Sciatic nerve (tissue), 2 donors: ENCODE results near the gene KCNJ1. TPM values are rescaled to one million over a fixed set of nuclear protein-coding genes. Genes with fewer than 3 reads are reported as not detected.

ENCODE experiments used
- ATAC-seq: fragments of 200-7000 bp; cut with Tn5 transposase; one replicate; pipeline ENCODE4 v1.9.1; 2020; ENCODE audit warnings: mild to moderate bottlenecking, moderate library complexity
- DNase-seq: peaks from one replicate; pipeline ENCODE4 v3.0.0-alpha.2; 2020; ENCODE audit warnings: low spot score
- intact Hi-C: fragments of 100-400 bp; cut with DNase I; formaldehyde crosslinking; loops from one replicate; pipeline ENCODE4 v1.14.2; 2022
- total RNA-seq: library from RNA; stranded (reverse); fragmentation: NEBNext Ultra II Directional; extraction: Animal tissue kit (Norgen Biotek cat#: 25700); gene quantifications from one replicate; pipeline ENCODE4 v1.2.1, GENCODE V29; 2021
- donor health status: DM: no; HTN: no; CAD: no.
- donor health status: DM: no; HTN: no; CAD: no.

The KCNJ1 gene
- total RNA-seq, 1 donor from 2014 or later, result 0.13 TPM

DNA sequence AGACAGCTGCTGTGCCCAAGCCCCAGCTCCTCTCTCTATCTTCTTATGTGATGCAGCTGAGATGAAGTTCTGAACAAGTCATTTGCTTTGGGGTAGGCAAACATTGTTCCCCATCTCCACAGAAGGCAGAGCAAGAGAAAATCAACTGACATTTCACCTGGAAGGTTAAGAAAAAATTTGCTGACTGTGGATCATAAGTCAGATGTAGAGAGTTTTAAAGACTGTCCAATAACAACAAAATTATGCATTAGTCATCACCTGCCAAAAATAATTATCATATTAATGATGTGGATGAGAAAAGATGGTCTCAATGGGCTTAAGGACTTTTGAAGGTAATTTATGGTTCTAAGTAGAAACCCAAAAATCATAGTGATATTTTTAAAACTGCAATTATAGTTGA, 59.2 kb downstream of the KCNJ1 start:
- intact Hi-C loops, result no loop called here

DNA sequence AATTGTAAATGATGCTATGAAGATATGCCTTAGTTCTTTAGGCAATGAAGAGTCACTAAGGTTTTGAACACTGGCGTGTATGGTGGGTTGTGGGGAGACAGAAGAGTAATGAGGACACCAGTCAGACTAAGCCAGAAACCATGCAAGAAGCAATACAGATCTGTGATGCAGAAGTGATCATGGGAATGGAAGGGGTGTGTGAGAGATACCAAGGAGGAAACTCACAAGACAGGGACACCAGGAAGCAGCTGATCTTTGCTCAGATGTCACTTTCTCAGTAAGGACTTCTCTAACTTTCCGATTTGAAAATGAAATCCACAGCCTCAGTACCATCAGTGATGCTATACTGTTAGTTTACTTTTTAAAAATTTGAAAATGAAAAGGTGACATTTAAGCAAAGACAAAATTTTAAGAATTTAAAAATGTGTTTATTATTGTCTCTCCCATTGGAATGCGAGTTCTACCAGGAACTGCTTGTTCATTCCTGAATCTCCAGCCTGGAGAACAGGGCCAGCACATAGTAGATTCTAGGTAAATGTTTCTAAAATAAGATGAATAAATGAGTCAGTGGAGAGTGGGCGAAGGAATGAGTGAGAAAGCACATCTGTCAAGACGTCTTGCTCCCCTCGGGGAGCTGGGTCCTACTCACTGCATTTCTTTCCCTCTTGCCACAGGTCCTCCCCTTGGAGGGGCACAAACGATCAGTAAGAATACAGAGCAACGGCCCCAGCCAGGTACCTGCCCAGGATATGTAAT, 60.4 kb downstream of the KCNJ1 start:
- intact Hi-C loops, result no loop called here
- no peak for ATAC-seq
- DNase-seq, result no peak

More for the DNA sequence above, 59.2 kb downstream of the KCNJ1 start:
- DNase-seq, result no peak
- ATAC-seq, result no peak

GRCh38 chr11:128804481-128804880, 62.6 kb downstream of the KCNJ1 start:
- ATAC-seq (no peak), DNase-seq (no peak)
- intact Hi-C loops, result no loop called here

DNA sequence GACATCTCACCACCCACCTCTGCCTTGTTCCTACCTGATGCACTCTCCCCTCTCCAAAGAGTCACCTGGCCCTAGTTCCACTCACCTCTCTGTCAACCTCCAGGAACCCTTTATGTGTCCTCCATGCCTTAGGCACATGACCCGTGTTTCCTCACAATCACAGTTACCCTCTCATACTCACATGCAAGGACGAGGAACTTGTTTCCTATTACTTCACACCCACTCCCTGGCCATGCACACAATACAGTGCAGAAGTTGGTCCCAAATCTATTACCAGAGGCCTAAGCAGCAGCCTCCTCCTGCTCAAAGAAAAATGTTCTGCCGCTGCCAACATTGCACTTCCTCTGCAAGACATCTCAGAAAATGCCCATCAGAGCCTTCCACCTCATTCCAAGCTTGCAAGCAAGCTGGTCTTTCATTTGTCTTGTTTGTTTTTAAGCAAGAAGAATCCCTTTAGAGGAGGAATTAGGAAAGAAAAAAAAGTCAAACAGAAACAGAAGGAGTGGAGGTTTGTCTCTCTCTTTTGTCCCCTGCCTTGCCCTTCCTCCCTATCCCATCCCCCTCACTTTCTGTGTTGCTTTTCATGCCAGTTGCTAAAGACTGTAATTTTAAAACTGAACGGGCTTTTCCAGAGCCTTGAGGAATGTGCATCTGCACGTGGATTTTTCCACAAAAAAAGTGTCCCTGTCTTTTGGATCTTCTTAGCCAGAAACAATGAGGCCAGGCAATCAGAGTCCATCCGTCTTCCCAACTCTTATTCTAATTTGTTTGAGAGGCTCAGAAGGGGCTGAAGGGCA, 63.4 kb downstream of the KCNJ1 start:
- DNase-seq (no peak), ATAC-seq (no peak)
- intact Hi-C loops, result no loop called here

DNA sequence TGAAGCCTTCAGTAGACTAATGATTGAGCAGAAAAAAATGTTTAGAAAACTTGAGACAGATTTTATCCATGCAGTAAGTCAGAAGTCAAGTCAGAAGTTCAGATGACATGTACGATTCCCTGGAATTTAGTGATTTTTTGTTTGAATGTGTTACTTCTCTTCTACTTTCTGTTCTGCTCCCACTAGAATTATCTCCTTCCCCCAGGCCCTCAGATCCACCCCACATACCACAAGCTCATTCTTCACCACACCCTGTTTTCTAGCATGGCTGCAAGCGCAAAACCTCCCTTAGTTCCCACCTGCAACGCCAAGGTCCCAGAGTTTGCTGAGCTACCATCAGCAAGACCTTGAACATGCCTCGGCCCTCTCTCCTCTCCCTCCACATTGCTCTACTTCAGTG, 64.1 kb downstream of the KCNJ1 start:
- intact Hi-C loops, result no loop called here
- DNase-seq (no peak), ATAC-seq (no peak)

- peak; percentile 38 for ATAC-seq
- no peak for DNase-seq
- intact Hi-C loops, result no loop called here
These were observed 64.6 kb downstream of the KCNJ1 start for GRCh38 chr11:128802358-128802981.

GRCh38 chr11:128800871-128801417, 66.2 kb downstream of the KCNJ1 start:
- ATAC-seq (no peak), DNase-seq (no peak)
- intact Hi-C loops, result no loop called here

- ATAC-seq, result no peak
- no peak for DNase-seq
- intact Hi-C loops, result no loop called here
These were observed 70.8 kb downstream of the KCNJ1 start for GRCh38 chr11:128796270-128796669.

GRCh38 chr11:128790196-128790595, 76.9 kb downstream of the KCNJ1 start:
- intact Hi-C loops, result no loop called here
- ATAC-seq (peak; percentile 94), DNase-seq (peak; percentile 84)

DNA sequence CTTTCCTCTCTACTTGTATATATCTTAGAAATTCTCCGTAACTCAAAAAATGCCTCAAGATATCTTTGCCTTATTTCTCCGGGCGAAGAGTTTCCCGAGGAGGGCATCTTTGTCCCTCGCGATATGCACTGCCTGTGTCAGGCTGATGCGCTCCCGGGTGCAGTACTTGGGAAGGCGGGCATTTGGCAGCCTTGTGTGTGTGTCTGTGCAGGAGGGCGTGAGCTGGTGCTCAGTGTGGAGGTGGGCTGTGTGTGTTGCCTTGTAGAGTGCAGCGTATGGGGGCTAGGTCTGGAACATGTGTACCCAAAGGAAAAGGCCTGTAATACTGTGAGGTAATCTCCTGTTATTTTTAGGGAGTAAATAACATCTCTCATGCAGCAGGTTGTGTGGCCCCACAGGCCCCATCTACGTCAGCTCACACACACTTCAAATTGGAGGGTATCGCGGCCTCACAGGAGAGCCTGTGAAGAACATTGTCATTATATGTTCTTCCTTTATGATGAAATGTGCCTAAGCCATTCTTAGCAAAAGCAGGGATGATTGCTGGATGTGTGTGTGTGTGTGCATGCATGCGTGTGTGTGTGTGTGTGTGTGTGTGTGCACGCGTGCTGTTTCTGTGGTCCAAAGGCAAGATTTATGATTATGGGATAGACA, 77.5 kb downstream of the KCNJ1 start:
- peak; percentile 72 for ATAC-seq
- intact Hi-C loops, result no loop called here
- no peak for DNase-seq

Other genes starting within 250 kb of the KCNJ1 start
- gene FLI1, start 173.2 kb downstream of the KCNJ1 start, total RNA-seq, result 46.4 TPM
- gene KCNJ5, start 24.1 kb upstream of the KCNJ1 start, total RNA-seq, result 2.5 TPM
- gene TP53AIP1, start 75.6 kb upstream of the KCNJ1 start, total RNA-seq, result not detected